Measurements from ENCODE around the gene CERS1.
A peak's percentile ranks its signal among the peaks of the same experiment; 100 is the strongest.

The CERS1 gene

GRCh38 chr19:18869023-18869618, 26.8 kb downstream of the CERS1 start:
- no peak for DNase-seq

GRCh38 chr19:18868380-18869022, 27.5 kb downstream of the CERS1 start:
- no peak for DNase-seq

GRCh38 chr19:18867751-18868150, 28.2 kb downstream of the CERS1 start:
- DNase-seq, result no peak

GRCh38 chr19:18867199-18867598, 28.8 kb downstream of the CERS1 start:
- no peak for DNase-seq

- no peak for DNase-seq
These were observed 29.2 kb downstream of the CERS1 start for GRCh38 chr19:18866800-18867123.

- DNase-seq, result peak; percentile 5
These were observed 29.8 kb downstream of the CERS1 start for GRCh38 chr19:18865973-18866799.

- DNase-seq, result no peak
These were observed 30.6 kb downstream of the CERS1 start for GRCh38 chr19:18865106-18865972.

GRCh38 chr19:18863843-18864362, 32.1 kb downstream of the CERS1 start:
- DNase-seq, result no peak

GRCh38 chr19:18862976-18863842, 32.7 kb downstream of the CERS1 start:
- DNase-seq, result no peak

GRCh38 chr19:18861917-18862316, 34.0 kb downstream of the CERS1 start:
- no peak for DNase-seq

- DNase-seq, result no peak
These were observed 34.7 kb downstream of the CERS1 start for GRCh38 chr19:18861235-18861634.

GRCh38 chr19:18860725-18861124, 35.2 kb downstream of the CERS1 start:
- no peak for DNase-seq

- no peak for DNase-seq
These were observed 35.7 kb downstream of the CERS1 start for GRCh38 chr19:18860302-18860700.

GRCh38 chr19:18859676-18860301, 36.2 kb downstream of the CERS1 start:
- DNase-seq, result no peak

- no peak for DNase-seq
These were observed 36.9 kb downstream of the CERS1 start for GRCh38 chr19:18858906-18859646.

- no peak for DNase-seq
These were observed 38.7 kb downstream of the CERS1 start for GRCh38 chr19:18857223-18857622.

- DNase-seq, result no peak
These were observed 39.4 kb downstream of the CERS1 start for GRCh38 chr19:18856385-18857126.

GRCh38 chr19:18855647-18856384, 40.1 kb downstream of the CERS1 start:
- DNase-seq, result no peak

GRCh38 chr19:18854982-18855381, 41.0 kb downstream of the CERS1 start:
- no peak for DNase-seq

Data from NCI-H526 treated with DMSO at 0.1 percent for 48 hours (cell line).